Gastroesophageal sphincter (tissue), 4 donors: ENCODE results near the gene HPS4. TPM values are rescaled to one million over a fixed set of nuclear protein-coding genes. Genes with fewer than 3 reads are reported as not detected.

Experiments
- ATAC-seq: fragments of 150-250 bp; one replicate; pipeline ENCODE4 v1.9.1; 2016; ENCODE audit warnings: mild to moderate bottlenecking, moderate library complexity
- H3K27ac ChIP-seq, 4 donors: fragments of 200-600 bp; sonication (generic) in 3 of 4; 1 replicate in 3 of 4; 2 replicates in 1 of 4; pipeline ENCODE4 v1.5.1; 2016 to 2019
- H3K27me3 ChIP-seq: fragments of 200-600 bp; sonication (generic); one replicate; pipeline ENCODE4 v1.5.1; 2019
- H3K36me3 ChIP-seq, 2 donors: fragments of 200-600 bp; sonication (generic); one replicate each; pipeline ENCODE4 v1.5.1; 2019; ENCODE audit warnings: control low read depth in 1 of 2
- H3K4me1 ChIP-seq, 3 donors: fragments of 200-600 bp; sonication (generic); 1 replicate in 2 of 3; 2 replicates in 1 of 3; pipeline ENCODE4 v1.5.1; 2016 to 2019; ENCODE audit warnings: control low read depth in 2 of 3
- H3K4me3 ChIP-seq, 2 donors: fragments of 200-600 bp; sonication (generic); one replicate each; pipeline ENCODE4 v1.5.1; 2019; ENCODE audit warnings: mild to moderate bottlenecking in 1 of 2, moderate library complexity in 1 of 2
- H3K9me3 ChIP-seq, 3 donors: fragments of 200-600 bp; sonication (generic); one replicate each; pipeline ENCODE4 v1.5.1; 2017 to 2019; ENCODE audit warnings: control low read depth in 2 of 3
- CTCF ChIP-seq, 4 experiments: fragments of 200-600 bp in 2 of 4; fragments of 450-650 bp in 2 of 4; sonication (generic) in 1 of 4; IDR thresholded peaks; one replicate each; pipeline ENCODE4 v1.5.1; 2017 to 2019; ENCODE audit warnings: antibody characterized with exemption in 4 of 4, mild to moderate bottlenecking in 2 of 4, moderate library complexity in 2 of 4
- EP300 ChIP-seq: sonication (generic); formaldehyde crosslinking; IDR thresholded peaks from one replicate; pipeline ENCODE4 v1.6.1; 2017; ENCODE audit warnings: antibody characterized with exemption, mild to moderate bottlenecking
- POLR2A ChIP-seq, 2 donors: fragments of 450-650 bp; IDR thresholded peaks; one replicate each; pipeline ENCODE4 v1.6.1; 2017; ENCODE audit warnings: antibody characterized with exemption in 2 of 2, mild to moderate bottlenecking in 2 of 2, moderate library complexity in 1 of 2
- POLR2AphosphoS5 ChIP-seq: sonication (generic); formaldehyde crosslinking; IDR thresholded peaks from one replicate; pipeline ENCODE4 v1.6.1; 2017; ENCODE audit warnings: antibody characterized with exemption
- WGBS, 2 donors: methylation state at CpG; one replicate each; pipeline ENCODE4 v1.1.5; 2018; ENCODE audit warnings: low coverage in 1 of 2; 5-methylcytosine and 5-hydroxymethylcytosine counted together
- total RNA-seq, 4 donors: library from RNA; depleted of rRNA; stranded (reverse); fragments of >200 nt; gene quantifications; one replicate each; pipeline ENCODE4 v1.1.0, GENCODE V29; 2016

Gene HPS4
- total RNA-seq, 4 donors from 2014 or later, result 11.2 to 34.7 (median 20.3) TPM

GRCh38 chr22:26452236-26453016 is 31.2 kb downstream of the HPS4 start:
- Histone ChIP-seq H3K27me3 (no peaks in the 10 kb centered on the region), H3K27ac (no peak overlapping the region), H3K36me3 (peaks cover 0 to 66% of the 10 kb centered on the region in 2 donors), H3K4me3 (no peak overlapping the region), H3K4me1 (peaks cover 0 to 16% (median 0%) of the 10 kb centered on the region in 3 donors), H3K9me3 (no peaks in the 10 kb centered on the region)
- ATAC-seq, result no peak
- TF ChIP-seq EP300 (no peak), CTCF (IDR thresholded peaks at IDR 0.05) (no peak), POLR2A (IDR thresholded peaks at IDR 0.05) (no peak), POLR2AphosphoS5 (no peak)
- WGBS, 2 donors, result 82 to 86% methylated on average over 7 to 11 of the region's 23 CpGs

GRCh38 chr22:26450453-26451185 is 33.0 kb downstream of the HPS4 start:
- Histone ChIP-seq H3K4me1 (peaks cover 0 to 22% (median 0%) of the 10 kb centered on the region in 3 donors), H3K4me3 (no peak overlapping the region), H3K27ac (no peak overlapping the region), H3K36me3 (peaks cover 0 to 48% of the 10 kb centered on the region in 2 donors), H3K27me3 (no peaks in the 10 kb centered on the region), H3K9me3 (no peaks in the 10 kb centered on the region)
- TF ChIP-seq CTCF (IDR thresholded peaks at IDR 0.05), result no peak
- TF ChIP-seq EP300, result no peak
- no peak for TF ChIP-seq POLR2AphosphoS5
- TF ChIP-seq POLR2A (IDR thresholded peaks at IDR 0.05), result no peak
- WGBS, 2 donors, result 82 to 86% methylated on average over 3 to 6 of the region's 9 CpGs
- no peak for ATAC-seq

- no peak for ATAC-seq
- Histone ChIP-seq H3K27me3 (no peaks in the 10 kb centered on the region), H3K4me1 (peaks cover 0 to 22% (median 0%) of the 10 kb centered on the region in 3 donors), H3K9me3 (no peaks in the 10 kb centered on the region), H3K36me3 (peaks cover 0 to 43% of the 10 kb centered on the region in 2 donors), H3K4me3 (no peak overlapping the region), H3K27ac (no peak overlapping the region)
- no peak for TF ChIP-seq POLR2A (IDR thresholded peaks at IDR 0.05)
- 62 to 65% methylated on average over 5 of the region's 6 CpGs for WGBS, 2 donors
These were observed 34.6 kb downstream of the HPS4 start for GRCh38 chr22:26448941-26449340.

- TF ChIP-seq CTCF (IDR thresholded peaks at IDR 0.05) (no peak), EP300 (no peak), POLR2AphosphoS5 (no peak), POLR2A (IDR thresholded peaks at IDR 0.05) (no peak)
- H3K27ac ChIP-seq, result no peak overlapping the region
- no peak overlapping the region for H3K4me3 ChIP-seq
- peaks cover 0 to 39% of the 10 kb centered on the region in 2 donors for H3K36me3 ChIP-seq
- H3K9me3 ChIP-seq, result no peaks in the 10 kb centered on the region
- no peak for ATAC-seq
- 60 to 100% methylated on average over 1 to 2 of the region's 5 CpGs for WGBS, 2 donors
- H3K4me1 ChIP-seq, result peaks cover 0 to 22% (median 0%) of the 10 kb centered on the region in 3 donors
- H3K27me3 ChIP-seq, result no peaks in the 10 kb centered on the region
These were observed 35.2 kb downstream of the HPS4 start for GRCh38 chr22:26448334-26448733.

- Histone ChIP-seq H3K27me3 (no peaks in the 10 kb centered on the region), H3K4me1 (peaks cover 0 to 22% (median 0%) of the 10 kb centered on the region in 3 donors), H3K4me3 (no peak overlapping the region), H3K27ac (peak overlapping the region in 1 of 4 donors; percentile 31), H3K9me3 (no peaks in the 10 kb centered on the region), H3K36me3 (peaks cover 0 to 33% of the 10 kb centered on the region in 2 donors)
- 28% methylated on average over 9 of the region's 15 CpGs; no CpG with 5 or more reads in 1 of the 2 donors for WGBS, 2 donors
- ATAC-seq, result no peak
- no peak for TF ChIP-seq EP300
- TF ChIP-seq POLR2A (IDR thresholded peaks at IDR 0.05), result no peak
- no peak for TF ChIP-seq CTCF (IDR thresholded peaks at IDR 0.05)
- no peak for TF ChIP-seq POLR2AphosphoS5
These were observed 35.8 kb downstream of the HPS4 start for GRCh38 chr22:26447584-26448329.
